Mammary epithelial cell (primary cell): ENCODE data around the gene ENTREP1.

ENCODE experiments used
- CTCF ChIP-seq, 2 donors: IDR thresholded peaks in 1 of 2; conservative IDR thresholded peaks in 1 of 2; 2 replicates each; pipeline ENCODE4 v1.5.1; 2011 to 2012; ENCODE audit warnings: inconsistent platforms in 2 of 2, low read length in 2 of 2, mild to moderate bottlenecking in 2 of 2, control low read depth in 1 of 2, low read depth in 1 of 2; ENCODE audit not compliant: insufficient read depth in 1 of 2; ENCODE audit errors: extremely low read depth in 1 of 2
- EZH2 ChIP-seq: IDR thresholded peaks from 2 replicates; pipeline ENCODE4 v1.6.1; 2012; ENCODE audit warnings: low read length, inconsistent platforms, borderline replicate concordance

- TF ChIP-seq CTCF (conservative IDR thresholded peaks at IDR 0.05 in 1 of 2, IDR thresholded peaks at IDR 0.05 in 1 of 2; ENCODE audit: extremely low read depth in 1 of 2, insufficient read depth in 1 of 2, low read depth in 1 of 2, low read length in 2 of 2): peak; percentile 61 to 74
- TF ChIP-seq EZH2: no peak
Observed at GRCh38 chr9:69421908-69422801, 97.1 kb downstream of the ENTREP1 start.
